Measurements from ENCODE around the gene MLPH.

GRCh38 chr2:237569041-237569440 lies 82.0 kb downstream of the MLPH start:
- TF ChIP-seq CTCF (IDR thresholded peaks at IDR 0.05) (no peak), EZH2 (IDR thresholded peaks at IDR 0.05; ENCODE audit: borderline replicate concordance, insufficient read depth, low read depth, low read length, poor library complexity, severe bottlenecking) (no peak)

All from B cell (primary cell).